IMR-90 (cell line): Measurements from ENCODE around the gene APCDD1L.

Experiments used
- CEBPB ChIP-seq: IDR thresholded peaks from 2 replicates; pipeline ENCODE4 v1.6.1; 2012; ENCODE audit warnings: low read depth, low read length, improper control_type of control experiment
- SMC3 ChIP-seq: fragments of 150-350 bp; IDR thresholded peaks from 2 replicates; pipeline ENCODE4 v1.6.1; 2016; ENCODE audit warnings: low read depth, mild to moderate bottlenecking, antibody characterized with exemption, low read length, moderate library complexity
- TF ChIP-seq, protein P1 (sequence below): conservative IDR thresholded peaks from 2 replicates; pipeline ENCODE4 v1.5.1; 2012; ENCODE audit warnings: mild to moderate bottlenecking, low read depth, low read length, improper control_type of control experiment

DNA sequence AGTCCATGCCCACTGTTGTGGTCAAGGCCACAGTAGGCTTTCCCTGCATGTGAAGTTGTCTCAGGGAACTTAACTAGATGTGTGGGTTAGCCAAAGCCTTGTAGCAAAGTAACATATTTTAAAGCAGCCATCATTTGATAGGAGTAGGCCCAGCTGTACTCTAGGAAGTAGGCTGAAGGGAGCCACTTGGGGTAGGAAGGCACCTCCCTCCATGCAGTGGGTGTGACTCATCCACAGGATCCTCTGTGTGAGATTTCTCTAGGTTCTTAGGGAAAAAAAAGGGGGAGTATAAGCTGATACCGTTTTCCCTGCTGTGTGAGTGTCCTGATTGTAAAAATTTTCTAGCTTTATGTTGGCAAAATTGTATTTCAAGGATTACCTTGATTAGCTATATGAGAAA, 81.4 kb downstream of the APCDD1L start:
- TF ChIP-seq, protein P1, sequence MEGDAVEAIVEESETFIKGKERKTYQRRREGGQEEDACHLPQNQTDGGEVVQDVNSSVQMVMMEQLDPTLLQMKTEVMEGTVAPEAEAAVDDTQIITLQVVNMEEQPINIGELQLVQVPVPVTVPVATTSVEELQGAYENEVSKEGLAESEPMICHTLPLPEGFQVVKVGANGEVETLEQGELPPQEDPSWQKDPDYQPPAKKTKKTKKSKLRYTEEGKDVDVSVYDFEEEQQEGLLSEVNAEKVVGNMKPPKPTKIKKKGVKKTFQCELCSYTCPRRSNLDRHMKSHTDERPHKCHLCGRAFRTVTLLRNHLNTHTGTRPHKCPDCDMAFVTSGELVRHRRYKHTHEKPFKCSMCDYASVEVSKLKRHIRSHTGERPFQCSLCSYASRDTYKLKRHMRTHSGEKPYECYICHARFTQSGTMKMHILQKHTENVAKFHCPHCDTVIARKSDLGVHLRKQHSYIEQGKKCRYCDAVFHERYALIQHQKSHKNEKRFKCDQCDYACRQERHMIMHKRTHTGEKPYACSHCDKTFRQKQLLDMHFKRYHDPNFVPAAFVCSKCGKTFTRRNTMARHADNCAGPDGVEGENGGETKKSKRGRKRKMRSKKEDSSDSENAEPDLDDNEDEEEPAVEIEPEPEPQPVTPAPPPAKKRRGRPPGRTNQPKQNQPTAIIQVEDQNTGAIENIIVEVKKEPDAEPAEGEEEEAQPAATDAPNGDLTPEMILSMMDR = no peak
- TF ChIP-seq CEBPB = no peak
- no peak for TF ChIP-seq SMC3
